Chondrocyte (in vitro differentiated cells): ENCODE results near the gene BAX. TPM values are rescaled to one million over a fixed set of nuclear protein-coding genes. Genes with fewer than 3 reads are reported as not detected.
A peak's percentile ranks its signal among the peaks of the same experiment; 100 is the strongest.

Experiments used
- DNase-seq: peaks from one replicate; pipeline ENCODE4 v3.0.0; 2021; ENCODE audit warnings: mixed read lengths, low spot score
- H3K27ac Mint-ChIP-seq: one replicate; pipeline ENCODE4 v1.8.0; 2021; ENCODE audit warnings: mild to moderate bottlenecking, moderate library complexity, mixed read lengths; ENCODE audit not compliant: unreplicated experiment
- H3K27me3 Mint-ChIP-seq: 2 replicates; pipeline ENCODE4 v1.8.0; 2021; ENCODE audit warnings: low read depth, mixed read lengths
- H3K36me3 Mint-ChIP-seq: 2 replicates; pipeline ENCODE4 v1.8.0; 2021; ENCODE audit warnings: low read depth, mixed read lengths
- H3K4me1 Mint-ChIP-seq: 2 replicates; pipeline ENCODE4 v1.8.0; 2021; ENCODE audit warnings: low read depth, mild to moderate bottlenecking, mixed read lengths
- H3K4me3 Mint-ChIP-seq: one replicate; pipeline ENCODE4 v1.8.0; 2021; ENCODE audit warnings: mild to moderate bottlenecking, moderate library complexity, mixed read lengths; ENCODE audit not compliant: unreplicated experiment
- H3K9me3 Mint-ChIP-seq: 2 replicates; pipeline ENCODE4 v1.8.0; 2021; ENCODE audit warnings: low read depth, mixed read lengths
- CTCF ChIP-seq: fragments of 200-600 bp; sonication (generic); IDR thresholded peaks from 2 replicates; pipeline ENCODE4 v1.5.0; 2021; ENCODE audit warnings: antibody characterized with exemption, mild to moderate bottlenecking, moderate library complexity
- total RNA-seq: library from RNA; stranded (reverse); gene quantifications from 3 replicates; pipeline ENCODE4 v1.2.1, GENCODE V29; 2021

BAX gene
- total RNA-seq, 1 donor from 2014 or later, result 161 TPM

- no peak for TF ChIP-seq CTCF
- no peak overlapping the region for H3K4me3 Mint-ChIP-seq
- H3K27me3 Mint-ChIP-seq, result peaks cover 3% of the 10 kb centered on the region
- no peaks in the 10 kb centered on the region for H3K36me3 Mint-ChIP-seq
- H3K9me3 Mint-ChIP-seq, result no peaks in the 10 kb centered on the region
- DNase-seq, result no peak
- peaks cover 8% of the 10 kb centered on the region for H3K4me1 Mint-ChIP-seq
- H3K27ac Mint-ChIP-seq, result no peak overlapping the region
These were observed 19.8 kb upstream of the BAX start for GRCh38 chr19:48934837-48935236.

DNA sequence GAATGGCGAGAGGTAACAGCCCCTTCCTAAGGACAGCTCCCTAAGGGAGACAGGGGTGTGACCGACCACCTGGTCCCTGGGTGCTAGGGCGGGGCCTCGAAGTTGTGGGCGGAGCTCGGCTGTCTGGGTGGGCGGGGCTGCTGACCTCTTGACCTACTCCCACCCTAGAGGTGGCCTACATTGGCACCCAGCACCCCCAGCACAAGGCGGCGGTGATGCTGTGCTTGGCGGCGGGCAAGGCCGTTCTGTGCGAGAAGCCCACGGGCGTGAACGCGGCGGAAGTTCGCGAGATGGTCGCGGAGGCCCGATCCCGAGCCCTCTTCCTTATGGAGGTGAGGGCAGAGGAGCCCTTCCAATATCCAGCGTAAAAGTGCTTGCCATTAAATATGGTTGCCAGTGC, 18.8 kb upstream of the BAX start:
- DNase-seq, result no peak
- H3K9me3 Mint-ChIP-seq, result peaks cover under 1% of the 10 kb centered on the region
- no peaks in the 10 kb centered on the region for H3K36me3 Mint-ChIP-seq
- no peak for TF ChIP-seq CTCF
- H3K4me1 Mint-ChIP-seq, result peaks cover 8% of the 10 kb centered on the region
- no peak overlapping the region for H3K27ac Mint-ChIP-seq
- peaks cover 3% of the 10 kb centered on the region for H3K27me3 Mint-ChIP-seq
- no peak overlapping the region for H3K4me3 Mint-ChIP-seq

DNA sequence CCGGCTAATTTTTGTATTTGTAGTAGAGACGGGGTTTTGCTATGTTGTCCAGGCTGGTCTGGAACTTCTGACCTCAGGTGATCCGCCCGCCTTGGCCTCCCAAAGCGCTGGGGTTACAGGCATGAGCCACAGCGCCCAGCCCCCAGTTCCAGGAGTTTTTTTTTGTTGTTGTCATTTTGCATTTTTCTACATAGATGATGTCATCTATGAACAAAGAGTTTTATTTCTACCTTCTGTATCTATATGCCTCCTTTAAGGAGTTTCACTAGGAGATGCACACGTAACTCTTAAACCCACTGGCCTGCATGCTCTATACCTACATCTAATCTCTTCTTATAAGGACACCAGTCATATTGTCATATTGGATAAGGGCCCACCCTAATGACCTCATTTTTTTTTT, 16.4 kb upstream of the BAX start:
- TF ChIP-seq CTCF, result no peak
- Mint-ChIP-seq H3K4me3 (no peak overlapping the region), H3K4me1 (peaks cover 6% of the 10 kb centered on the region), H3K9me3 (peaks cover 6% of the 10 kb centered on the region), H3K36me3 (no peaks in the 10 kb centered on the region), H3K27ac (peak overlapping the region; percentile 17), H3K27me3 (peaks cover 2% of the 10 kb centered on the region)
- no peak for DNase-seq

- Mint-ChIP-seq H3K36me3 (no peaks in the 10 kb centered on the region), H3K4me1 (no peaks in the 10 kb centered on the region), H3K27ac (no peak overlapping the region), H3K9me3 (peaks cover 6% of the 10 kb centered on the region), H3K4me3 (no peak overlapping the region), H3K27me3 (no peaks in the 10 kb centered on the region)
- DNase-seq, result no peak
- TF ChIP-seq CTCF, result no peak
These were observed 13.8 kb upstream of the BAX start for GRCh38 chr19:48940902-48941301.

- H3K4me1 Mint-ChIP-seq, result peaks cover under 1% of the 10 kb centered on the region
- peaks cover 6% of the 10 kb centered on the region for H3K9me3 Mint-ChIP-seq
- H3K27ac Mint-ChIP-seq, result no peak overlapping the region
- H3K4me3 Mint-ChIP-seq, result no peak overlapping the region
- no peaks in the 10 kb centered on the region for H3K36me3 Mint-ChIP-seq
- H3K27me3 Mint-ChIP-seq, result no peaks in the 10 kb centered on the region
- TF ChIP-seq CTCF, result no peak
- DNase-seq, result no peak
These were observed 11.6 kb upstream of the BAX start for GRCh38 chr19:48943081-48943480.
